MM.1S (cell line): ENCODE data around the gene PPM1H.

Source experiments
- DNase-seq: peaks from one replicate; pipeline ENCODE4 v3.0.0-alpha.2; 2015
- H2AFZ ChIP-seq: fragments of 300-600 bp; sonication (generic); 2 replicates; pipeline ENCODE4 v1.6.0; 2016; ENCODE audit warnings: antibody characterized with exemption, low read length
- H3F3A ChIP-seq: fragments of 300-600 bp; sonication (generic); 2 replicates; pipeline ENCODE4 v1.6.1; 2016; ENCODE audit warnings: mild to moderate bottlenecking, antibody characterized with exemption, low read length, moderate library complexity, mixed read lengths; ENCODE audit not compliant: insufficient read depth
- H3K27ac ChIP-seq: fragments of 300-600 bp; sonication (generic); 2 replicates; pipeline ENCODE4 v1.5.1; 2016; ENCODE audit warnings: mild to moderate bottlenecking, low read length
- H3K27me3 ChIP-seq: fragments of 300-600 bp; sonication (generic); replicated peaks from 2 replicates; pipeline ENCODE4 v1.6.0; 2016; ENCODE audit warnings: low read length; ENCODE audit not compliant: insufficient read depth
- H3K36me3 ChIP-seq: fragments of 300-600 bp; sonication (generic); replicated peaks from 2 replicates; pipeline ENCODE4 v1.6.1; 2016; ENCODE audit warnings: mild to moderate bottlenecking, low read length, mixed read lengths; ENCODE audit not compliant: insufficient read depth
- H3K4me1 ChIP-seq: fragments of 300-600 bp; sonication (generic); 2 replicates; pipeline ENCODE4 v1.6.1; 2016; ENCODE audit warnings: low read length, mixed read lengths
- H3K4me2 ChIP-seq: fragments of 300-600 bp; sonication (generic); 2 replicates; pipeline ENCODE4 v1.6.0; 2016; ENCODE audit warnings: low read depth, low read length
- H3K4me3 ChIP-seq: fragments of 300-600 bp; sonication (generic); 2 replicates; pipeline ENCODE4 v1.5.1; 2016; ENCODE audit warnings: low read length, mixed read lengths
- H3K79me2 ChIP-seq: fragments of 300-600 bp; sonication (generic); 2 replicates; pipeline ENCODE4 v1.6.1; 2016; ENCODE audit warnings: mixed run types, low read length, mixed read lengths
- H3K9ac ChIP-seq: fragments of 300-600 bp; sonication (generic); 2 replicates; pipeline ENCODE4 v1.6.1; 2016; ENCODE audit warnings: low read length, mixed read lengths
- H3K9me2 ChIP-seq: fragments of 300-600 bp; sonication (generic); replicated peaks from 2 replicates; pipeline ENCODE4 v1.6.1; 2016; ENCODE audit warnings: mild to moderate bottlenecking, low read length, mixed read lengths; ENCODE audit not compliant: insufficient read depth
- H3K9me3 ChIP-seq: fragments of 300-600 bp; sonication (generic); replicated peaks from 2 replicates; pipeline ENCODE4 v1.6.1; 2016; ENCODE audit warnings: mild to moderate bottlenecking, low read length, mixed read lengths; ENCODE audit not compliant: insufficient read depth
- H4K20me1 ChIP-seq: fragments of 300-600 bp; sonication (generic); 2 replicates; pipeline ENCODE4 v1.6.1; 2016; ENCODE audit warnings: mild to moderate bottlenecking, low read length, moderate library complexity, mixed read lengths; ENCODE audit not compliant: insufficient read depth
- EZH2 ChIP-seq: fragments of 300-600 bp; sonication (generic); optimal IDR thresholded peaks from 2 replicates; pipeline ENCODE3; 2017; ENCODE audit warnings: low read depth, mild to moderate bottlenecking, antibody characterized with exemption, low read length, mixed read lengths
- EZH2phosphoT487 ChIP-seq: fragments of 300-600 bp; sonication (generic); IDR thresholded peaks from 2 replicates; pipeline ENCODE4 v1.6.1; 2018; ENCODE audit warnings: antibody characterized with exemption, low read length
- TF ChIP-seq, protein P1 (sequence below): fragments of 300-600 bp; sonication (generic); IDR thresholded peaks from 2 replicates; pipeline ENCODE4 v1.5.1; 2016; ENCODE audit warnings: antibody characterized with exemption, low read length, mixed read lengths

The PPM1H gene, protein sequence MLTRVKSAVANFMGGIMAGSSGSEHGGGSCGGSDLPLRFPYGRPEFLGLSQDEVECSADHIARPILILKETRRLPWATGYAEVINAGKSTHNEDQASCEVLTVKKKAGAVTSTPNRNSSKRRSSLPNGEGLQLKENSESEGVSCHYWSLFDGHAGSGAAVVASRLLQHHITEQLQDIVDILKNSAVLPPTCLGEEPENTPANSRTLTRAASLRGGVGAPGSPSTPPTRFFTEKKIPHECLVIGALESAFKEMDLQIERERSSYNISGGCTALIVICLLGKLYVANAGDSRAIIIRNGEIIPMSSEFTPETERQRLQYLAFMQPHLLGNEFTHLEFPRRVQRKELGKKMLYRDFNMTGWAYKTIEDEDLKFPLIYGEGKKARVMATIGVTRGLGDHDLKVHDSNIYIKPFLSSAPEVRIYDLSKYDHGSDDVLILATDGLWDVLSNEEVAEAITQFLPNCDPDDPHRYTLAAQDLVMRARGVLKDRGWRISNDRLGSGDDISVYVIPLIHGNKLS

DNA sequence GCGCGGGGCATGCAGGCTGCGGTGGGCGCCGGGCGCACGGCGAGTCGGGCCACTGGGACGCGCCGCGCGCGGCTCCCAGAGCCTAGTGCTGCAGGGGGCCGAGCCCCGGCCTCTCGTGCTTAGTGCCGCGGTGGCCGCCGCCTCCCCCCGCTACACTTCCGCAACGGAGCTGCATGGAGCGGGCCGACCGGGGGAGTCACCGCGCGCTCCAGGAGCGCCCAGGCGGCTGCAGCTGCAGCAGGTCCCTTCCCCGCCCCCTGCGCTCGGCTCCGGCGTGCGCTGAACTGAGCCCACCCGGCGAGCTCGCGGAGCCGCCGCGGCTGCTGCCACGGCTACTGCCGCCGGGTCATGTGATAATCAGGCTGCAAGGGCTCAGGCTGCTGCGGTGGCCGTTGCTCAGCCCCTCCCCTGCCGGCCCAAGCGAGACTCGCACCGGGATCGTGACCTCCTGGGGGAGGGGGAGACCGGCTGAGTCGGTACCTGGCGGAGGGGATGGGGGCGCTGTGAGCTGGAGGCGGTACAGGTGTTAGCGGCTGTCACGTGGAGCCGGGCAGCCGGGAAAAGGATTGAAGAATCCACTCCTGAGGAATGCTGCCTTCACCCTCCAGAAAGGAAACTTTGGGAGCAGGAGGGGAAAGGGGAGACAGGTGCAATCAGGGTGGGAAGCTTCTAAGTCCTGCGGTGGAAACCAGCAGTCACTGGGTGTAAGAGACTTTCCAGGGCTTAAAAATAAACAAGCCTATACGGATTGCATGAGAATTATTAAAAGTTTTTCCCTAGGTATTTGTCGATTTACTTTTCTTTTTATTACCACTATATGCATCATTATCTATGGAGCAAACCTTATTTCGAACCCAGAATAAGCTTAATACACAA lies at the start of gene PPM1H:
TSS of gene PPM1H (minus strand) at position 352 of the 876 bp plus-strand sequence. CDS start 414 bp downstream, outside the sequence.
- peak; percentile 95 for DNase-seq
- no peaks in the 10 kb centered on the region for H3K9me3 ChIP-seq
- peak within 1 kb of the TSS; percentile 94 for H3K4me3 ChIP-seq
- H3K79me2 ChIP-seq = peaks cover 8% of the 10 kb centered on the region; the same call in 1 of the 2 replicates
- peak within 1 kb of the TSS; percentile 91 for H2AFZ ChIP-seq
- no peaks in the 10 kb centered on the region for H3K27me3 ChIP-seq
- peak within 1 kb of the TSS; percentile 57 for H3K9ac ChIP-seq
- peak within 1 kb of the TSS; percentile 94 for H3K4me2 ChIP-seq
- no peak for TF ChIP-seq EZH2phosphoT487
- TF ChIP-seq EZH2 = no peak
- TF ChIP-seq, protein P1, sequence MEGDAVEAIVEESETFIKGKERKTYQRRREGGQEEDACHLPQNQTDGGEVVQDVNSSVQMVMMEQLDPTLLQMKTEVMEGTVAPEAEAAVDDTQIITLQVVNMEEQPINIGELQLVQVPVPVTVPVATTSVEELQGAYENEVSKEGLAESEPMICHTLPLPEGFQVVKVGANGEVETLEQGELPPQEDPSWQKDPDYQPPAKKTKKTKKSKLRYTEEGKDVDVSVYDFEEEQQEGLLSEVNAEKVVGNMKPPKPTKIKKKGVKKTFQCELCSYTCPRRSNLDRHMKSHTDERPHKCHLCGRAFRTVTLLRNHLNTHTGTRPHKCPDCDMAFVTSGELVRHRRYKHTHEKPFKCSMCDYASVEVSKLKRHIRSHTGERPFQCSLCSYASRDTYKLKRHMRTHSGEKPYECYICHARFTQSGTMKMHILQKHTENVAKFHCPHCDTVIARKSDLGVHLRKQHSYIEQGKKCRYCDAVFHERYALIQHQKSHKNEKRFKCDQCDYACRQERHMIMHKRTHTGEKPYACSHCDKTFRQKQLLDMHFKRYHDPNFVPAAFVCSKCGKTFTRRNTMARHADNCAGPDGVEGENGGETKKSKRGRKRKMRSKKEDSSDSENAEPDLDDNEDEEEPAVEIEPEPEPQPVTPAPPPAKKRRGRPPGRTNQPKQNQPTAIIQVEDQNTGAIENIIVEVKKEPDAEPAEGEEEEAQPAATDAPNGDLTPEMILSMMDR = peak; percentile 80
- no peaks in the 10 kb centered on the region for H3K36me3 ChIP-seq
- peaks cover 5% of the 10 kb centered on the region; the same call in 1 of the 2 replicates for H3F3A ChIP-seq
- H3K9me2 ChIP-seq = no peaks in the 10 kb centered on the region
- peak within 1 kb of the TSS; percentile 6; the same call in 1 of the 2 replicates for H3K27ac ChIP-seq
- H3K4me1 ChIP-seq = peaks cover 5% of the 10 kb centered on the region
- H4K20me1 ChIP-seq = no peaks in the 10 kb centered on the region

DNA sequence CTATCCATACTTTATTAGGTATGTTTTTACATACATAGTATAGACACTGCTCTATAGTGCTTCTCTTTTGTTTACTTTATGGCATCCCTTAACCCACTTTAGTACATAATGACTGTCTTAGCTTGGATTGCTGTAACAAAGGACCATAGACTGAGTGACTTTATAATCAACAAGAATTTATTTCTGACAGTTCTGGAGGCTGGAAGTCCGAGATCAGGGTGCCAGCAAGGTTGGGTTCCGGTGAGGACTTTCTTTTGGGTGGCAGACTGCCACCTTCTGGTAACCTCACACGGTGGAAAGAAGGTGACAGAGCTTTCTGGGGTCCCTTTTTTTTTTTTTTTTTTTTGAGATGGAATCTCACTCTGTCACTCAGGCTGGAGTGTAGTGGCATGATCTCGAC lies 48.6 kb upstream of the PPM1H start:
- H2AFZ ChIP-seq = no peak overlapping the region
- DNase-seq = no peak
- H3K9me3 ChIP-seq = no peaks in the 10 kb centered on the region
- H3K9ac ChIP-seq = no peak overlapping the region
- TF ChIP-seq EZH2 = no peak
- no peak for TF ChIP-seq EZH2phosphoT487
- TF ChIP-seq, protein P1 = no peak
- H3F3A ChIP-seq = no peaks in the 10 kb centered on the region
- no peaks in the 10 kb centered on the region for H3K9me2 ChIP-seq
- H3K4me2 ChIP-seq = no peak overlapping the region
- H3K79me2 ChIP-seq = no peaks in the 10 kb centered on the region
- no peak overlapping the region for H3K27ac ChIP-seq
- H3K27me3 ChIP-seq = no peaks in the 10 kb centered on the region
- H3K4me1 ChIP-seq = no peaks in the 10 kb centered on the region
- no peaks in the 10 kb centered on the region for H4K20me1 ChIP-seq
- H3K4me3 ChIP-seq = no peak overlapping the region
- no peaks in the 10 kb centered on the region for H3K36me3 ChIP-seq

DNA sequence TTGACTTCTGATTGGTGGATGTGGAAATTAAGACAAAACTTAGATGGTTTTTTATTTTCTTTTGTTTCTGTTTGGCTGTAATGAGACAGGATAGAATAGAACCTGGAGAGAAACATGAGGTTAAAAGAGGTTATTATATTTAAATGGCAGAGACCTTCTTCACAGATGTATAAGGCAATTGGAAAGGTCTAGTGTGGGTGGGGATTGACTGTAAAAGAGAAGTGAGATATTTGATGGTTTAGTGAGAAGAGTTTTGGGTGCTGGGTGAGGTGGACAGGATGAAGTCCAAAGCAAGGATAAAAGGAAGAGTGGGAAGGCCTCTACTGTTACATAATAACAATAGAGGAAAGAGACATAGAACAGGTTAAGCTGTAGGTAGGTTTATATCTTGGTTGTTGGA lies 43.8 kb upstream of the PPM1H start:
- Histone ChIP-seq H3K4me1 (no peaks in the 10 kb centered on the region), H3K27me3 (no peaks in the 10 kb centered on the region), H3K27ac (no peak overlapping the region), H3K9me3 (no peaks in the 10 kb centered on the region), H3K79me2 (no peaks in the 10 kb centered on the region), H4K20me1 (no peaks in the 10 kb centered on the region), H3F3A (no peaks in the 10 kb centered on the region), H2AFZ (no peak overlapping the region), H3K36me3 (no peaks in the 10 kb centered on the region), H3K4me2 (no peak overlapping the region), H3K9ac (no peak overlapping the region), H3K9me2 (no peaks in the 10 kb centered on the region), H3K4me3 (no peak overlapping the region)
- TF ChIP-seq, protein P1 = no peak
- TF ChIP-seq EZH2 = no peak
- TF ChIP-seq EZH2phosphoT487 = no peak
- DNase-seq = no peak
